IgD-negative memory B cell (primary cell): ENCODE results near the gene MRPS21. TPM values are rescaled to one million over a fixed set of nuclear protein-coding genes. Genes with fewer than 3 reads are reported as not detected.
A peak's percentile ranks its signal among the peaks of the same experiment; 100 is the strongest.

ENCODE experiments used
- H3K27ac Mint-ChIP-seq, 3 donors: one replicate each; pipeline ENCODE4 v1.8.0; 2020 to 2022; ENCODE audit warnings: mild to moderate bottlenecking in 3 of 3, mixed read lengths in 3 of 3, moderate library complexity in 1 of 3
- H3K27me3 Mint-ChIP-seq: one replicate; pipeline ENCODE4 v1.8.0; 2021; ENCODE audit warnings: mixed read lengths
- H3K36me3 Mint-ChIP-seq: one replicate; pipeline ENCODE4 v1.8.0; 2020; ENCODE audit warnings: mild to moderate bottlenecking, mixed read lengths
- H3K4me1 Mint-ChIP-seq, 3 donors: one replicate each; pipeline ENCODE4 v1.8.0; 2020 to 2022; ENCODE audit warnings: mixed read lengths in 3 of 3, mild to moderate bottlenecking in 1 of 3
- H3K4me3 Mint-ChIP-seq, 4 donors: one replicate each; pipeline ENCODE4 v1.8.0; 2020 to 2022; ENCODE audit warnings: mild to moderate bottlenecking in 4 of 4, mixed read lengths in 4 of 4, moderate library complexity in 3 of 4
- H3K9me3 Mint-ChIP-seq, 3 donors: one replicate each; pipeline ENCODE4 v1.8.0; 2020 to 2021; ENCODE audit warnings: mixed read lengths in 3 of 3, mild to moderate bottlenecking in 1 of 3
- polyA plus RNA-seq: library from polyadenylated mRNA; unstranded; fragments of 300-500 nt; fragmentation: Illumina TruSeq; gene quantifications from one replicate; pipeline ENCODE4 v1.2.3, GENCODE V29; 2021

Gene MRPS21
- polyA plus RNA-seq, 1 donor from 2014 or later = 79.3 TPM

- Mint-ChIP-seq H3K27ac (peak within 1 kb of the TSS; percentile 96 to 99 (median 98)), H3K9me3 (no peaks in the 10 kb centered on the region), H3K27me3 (no peaks in the 10 kb centered on the region), H3K4me3 (peak within 1 kb of the TSS; percentile 95 to 99 (median 98)), H3K4me1 (peaks cover 20 to 25% (median 22%) of the 10 kb centered on the region in 3 donors), H3K36me3 (peaks cover 4% of the 10 kb centered on the region)
Observed at GRCh38 chr1:150268705-150269403, 24.8 kb upstream of the MRPS21 start, which contains the start of gene APH1A. APH1A (minus strand) TSS chr1:150269016; CDS start chr1:150268810, 206 bp downstream.

GRCh38 chr1:150269451-150269850 lies 24.2 kb upstream of the MRPS21 start:
- peaks cover 20 to 25% (median 22%) of the 10 kb centered on the region in 3 donors for H3K4me1 Mint-ChIP-seq
- no peaks in the 10 kb centered on the region for H3K27me3 Mint-ChIP-seq
- no peaks in the 10 kb centered on the region for H3K9me3 Mint-ChIP-seq
- H3K36me3 Mint-ChIP-seq = peaks cover 4% of the 10 kb centered on the region
- H3K4me3 Mint-ChIP-seq = peak overlapping the region; percentile 95 to 99 (median 98)
- peak overlapping the region; percentile 96 to 99 (median 98) for H3K27ac Mint-ChIP-seq

- peak overlapping the region in 1 of 3 donors; percentile 36 for H3K27ac Mint-ChIP-seq
- no peaks in the 10 kb centered on the region for H3K9me3 Mint-ChIP-seq
Observed at GRCh38 chr1:150271291-150271959, 22.2 kb upstream of the MRPS21 start.

GRCh38 chr1:150273311-150273710 lies 20.4 kb upstream of the MRPS21 start:
- peaks cover 9 to 13% (median 10%) of the 10 kb centered on the region in 3 donors for H3K4me1 Mint-ChIP-seq
- H3K36me3 Mint-ChIP-seq = peaks cover 2% of the 10 kb centered on the region
- H3K27ac Mint-ChIP-seq = no peak overlapping the region
- H3K9me3 Mint-ChIP-seq = no peaks in the 10 kb centered on the region
- H3K27me3 Mint-ChIP-seq = no peaks in the 10 kb centered on the region
- H3K4me3 Mint-ChIP-seq = peak overlapping the region in 1 of 4 donors; percentile 9

More at GRCh38 chr1:150271291-150271959, 22.2 kb upstream of the MRPS21 start:
- Mint-ChIP-seq H3K4me3 (peak overlapping the region in 2 of 4 donors; percentile 30 to 55), H3K36me3 (peaks cover 4% of the 10 kb centered on the region), H3K27me3 (no peaks in the 10 kb centered on the region), H3K4me1 (peaks cover 20 to 25% (median 22%) of the 10 kb centered on the region in 3 donors)

- Mint-ChIP-seq H3K27me3 (peaks cover 2% of the 10 kb centered on the region), H3K27ac (no peak overlapping the region), H3K36me3 (peaks cover 3% of the 10 kb centered on the region), H3K4me3 (peak overlapping the region; percentile 3 to 82 (median 42)), H3K9me3 (no peaks in the 10 kb centered on the region), H3K4me1 (peaks cover 10 to 14% (median 12%) of the 10 kb centered on the region in 3 donors)
Observed at GRCh38 chr1:150280138-150280707, 13.4 kb upstream of the MRPS21 start.

- Mint-ChIP-seq H3K27me3 (peaks cover 2% of the 10 kb centered on the region), H3K4me3 (peak overlapping the region; percentile 61 to 97 (median 92)), H3K4me1 (peaks cover 10 to 14% (median 12%) of the 10 kb centered on the region in 3 donors), H3K27ac (peak overlapping the region; percentile 2 to 90 (median 56)), H3K9me3 (no peaks in the 10 kb centered on the region), H3K36me3 (peaks cover 3% of the 10 kb centered on the region)
Observed at GRCh38 chr1:150281221-150281757, 12.4 kb upstream of the MRPS21 start.

GRCh38 chr1:150281758-150282557 lies 11.7 kb upstream of the MRPS21 start, which contains the start of gene CIART:
CIART (plus strand) TSS chr1:150282554; CDS start chr1:150283268, 714 bp downstream.
- Mint-ChIP-seq H3K4me3 (peak within 1 kb of the TSS; percentile 61 to 97 (median 92)), H3K9me3 (no peaks in the 10 kb centered on the region), H3K36me3 (peaks cover 3% of the 10 kb centered on the region), H3K27ac (peak within 1 kb of the TSS; percentile 2 to 90 (median 56)), H3K27me3 (peaks cover 2% of the 10 kb centered on the region), H3K4me1 (peaks cover 10 to 14% (median 12%) of the 10 kb centered on the region in 3 donors)

- Mint-ChIP-seq H3K4me3 (peak overlapping the region; percentile 61 to 97 (median 92)), H3K27ac (peak overlapping the region in 2 of 3 donors; percentile 2 to 90), H3K36me3 (peaks cover 3% of the 10 kb centered on the region), H3K9me3 (no peaks in the 10 kb centered on the region), H3K27me3 (peaks cover 2% of the 10 kb centered on the region), H3K4me1 (peaks cover 10 to 14% (median 12%) of the 10 kb centered on the region in 3 donors)
Observed at GRCh38 chr1:150282558-150282958, 11.1 kb upstream of the MRPS21 start.

- peak overlapping the region; percentile 28 to 67 (median 56) for H3K4me3 Mint-ChIP-seq
Observed at GRCh38 chr1:150283260-150283659, 10.4 kb upstream of the MRPS21 start.

GRCh38 chr1:150288382-150288781 lies 5.3 kb upstream of the MRPS21 start:
- Mint-ChIP-seq H3K4me1 (peaks cover 6 to 8% (median 6%) of the 10 kb centered on the region in 3 donors), H3K27ac (no peak overlapping the region), H3K4me3 (no peak overlapping the region), H3K27me3 (no peaks in the 10 kb centered on the region), H3K36me3 (peaks cover under 1% of the 10 kb centered on the region), H3K9me3 (no peaks in the 10 kb centered on the region)

More at GRCh38 chr1:150283260-150283659, 10.4 kb upstream of the MRPS21 start:
- H3K27ac Mint-ChIP-seq = peak overlapping the region in 2 of 3 donors; percentile 2 to 14
- peaks cover 2% of the 10 kb centered on the region for H3K27me3 Mint-ChIP-seq
- no peaks in the 10 kb centered on the region for H3K9me3 Mint-ChIP-seq
- peaks cover 10 to 14% (median 12%) of the 10 kb centered on the region in 3 donors for H3K4me1 Mint-ChIP-seq
- H3K36me3 Mint-ChIP-seq = peaks cover 3% of the 10 kb centered on the region

- Mint-ChIP-seq H3K9me3 (no peaks in the 10 kb centered on the region), H3K4me1 (peaks cover 8 to 11% (median 10%) of the 10 kb centered on the region in 3 donors), H3K27ac (no peak overlapping the region), H3K27me3 (no peaks in the 10 kb centered on the region), H3K4me3 (no peak overlapping the region), H3K36me3 (peaks cover 2% of the 10 kb centered on the region)
Observed at GRCh38 chr1:150288822-150289221, 4.8 kb upstream of the MRPS21 start.

GRCh38 chr1:150295476-150295875 lies 1.8 kb downstream of the MRPS21 start:
- peak overlapping the region in 2 of 4 donors; percentile 61 to 67 for H3K4me3 Mint-ChIP-seq
- H3K9me3 Mint-ChIP-seq = no peaks in the 10 kb centered on the region
- H3K27ac Mint-ChIP-seq = peak overlapping the region in 2 of 3 donors; percentile 47 to 54
- no peaks in the 10 kb centered on the region for H3K27me3 Mint-ChIP-seq
- peaks cover 18 to 33% (median 25%) of the 10 kb centered on the region in 3 donors for H3K4me1 Mint-ChIP-seq
- peaks cover 2% of the 10 kb centered on the region for H3K36me3 Mint-ChIP-seq

GRCh38 chr1:150299716-150300115 lies 6.1 kb downstream of the MRPS21 start:
- Mint-ChIP-seq H3K36me3 (peaks cover 8% of the 10 kb centered on the region), H3K4me1 (peaks cover 4 to 17% (median 12%) of the 10 kb centered on the region in 3 donors)

GRCh38 chr1:150302338-150302737 lies 8.7 kb downstream of the MRPS21 start:
- Mint-ChIP-seq H3K9me3 (no peaks in the 10 kb centered on the region), H3K27ac (no peak overlapping the region), H3K27me3 (no peaks in the 10 kb centered on the region), H3K4me1 (peaks cover 0 to 7% (median 4%) of the 10 kb centered on the region in 3 donors), H3K36me3 (peaks cover 11% of the 10 kb centered on the region), H3K4me3 (peak overlapping the region in 1 of 4 donors; percentile 57)

More at GRCh38 chr1:150299716-150300115, 6.1 kb downstream of the MRPS21 start:
- Mint-ChIP-seq H3K27me3 (no peaks in the 10 kb centered on the region), H3K27ac (peak overlapping the region in 1 of 3 donors; percentile 83), H3K4me3 (no peak overlapping the region), H3K9me3 (no peaks in the 10 kb centered on the region)
